GM19193 (cell line): ENCODE results near the gene KLHL22.

ENCODE experiments used
- POLR2A ChIP-seq: IDR thresholded peaks from 4 replicates; pipeline ENCODE4 v1.6.1; 2011; ENCODE audit not compliant: insufficient read depth, insufficient read length; ENCODE audit errors: extremely low read depth

The KLHL22 gene

GRCh38 chr22:20510811-20511577 lies 15.4 kb upstream of the KLHL22 start:
- TF ChIP-seq POLR2A = no peak

- no peak for TF ChIP-seq POLR2A
Observed at GRCh38 chr22:20509344-20510047, 13.9 kb upstream of the KLHL22 start.

- no peak for TF ChIP-seq POLR2A
Observed at GRCh38 chr22:20508815-20509271, 13.2 kb upstream of the KLHL22 start.

- peak; percentile 91 for TF ChIP-seq POLR2A
Observed at GRCh38 chr22:20507253-20508066, 11.9 kb upstream of the KLHL22 start, which contains the start of gene MED15. Gene MED15, plus strand, starts transcription at chr22:20507610. Its CDS starts 69 bp downstream, at chr22:20507679.

GRCh38 chr22:20506543-20507252 lies 11.1 kb upstream of the KLHL22 start:
- no peak for TF ChIP-seq POLR2A

- TF ChIP-seq POLR2A = no peak
Observed at GRCh38 chr22:20503816-20504215, 8.2 kb upstream of the KLHL22 start.

- no peak for TF ChIP-seq POLR2A
Observed at GRCh38 chr22:20499769-20500168, 4.2 kb upstream of the KLHL22 start.

- TF ChIP-seq POLR2A = no peak
Observed at GRCh38 chr22:20498913-20499312, 3.3 kb upstream of the KLHL22 start.

GRCh38 chr22:20497426-20497825 lies 1.8 kb upstream of the KLHL22 start:
- TF ChIP-seq POLR2A = no peak

GRCh38 chr22:20495861-20496681 lies 476 bp upstream of the KLHL22 start:
- peak; percentile 51 for TF ChIP-seq POLR2A

GRCh38 chr22:20491346-20491745 lies 4.2 kb downstream of the KLHL22 start:
- no peak for TF ChIP-seq POLR2A

GRCh38 chr22:20490941-20491307 lies 4.7 kb downstream of the KLHL22 start:
- no peak for TF ChIP-seq POLR2A

- no peak for TF ChIP-seq POLR2A
Observed at GRCh38 chr22:20490183-20490940, 5.2 kb downstream of the KLHL22 start.
